Nephron (organoid): ENCODE measurements around the gene SWSAP1.
"Not testable (repeated sequence)": the region's sequence is repeated elsewhere in the genome, so short reads cannot be mapped to it uniquely, and the experiment has no call there.

Experiments
- H3K27ac Mint-ChIP-seq, 3 experiments: 2 replicates each; pipeline ENCODE4 v1.8.0; 2020; ENCODE audit warnings: mixed read lengths in 3 of 3, mild to moderate bottlenecking in 2 of 3, moderate library complexity in 1 of 3
- H3K27me3 Mint-ChIP-seq: 2 replicates; pipeline ENCODE4 v1.8.0; 2021; ENCODE audit warnings: low read depth, mild to moderate bottlenecking, moderate library complexity, mixed read lengths
- H3K36me3 Mint-ChIP-seq: 2 replicates; pipeline ENCODE4 v1.8.0; 2020; ENCODE audit warnings: low read depth, mixed read lengths
- H3K4me1 Mint-ChIP-seq: 2 replicates; pipeline ENCODE4 v1.8.0; 2020; ENCODE audit warnings: mixed read lengths
- H3K4me3 Mint-ChIP-seq, 3 experiments: 2 replicates each; pipeline ENCODE4 v1.8.0; 2020; ENCODE audit warnings: mild to moderate bottlenecking in 3 of 3, mixed read lengths in 3 of 3, moderate library complexity in 2 of 3
- H3K9me3 Mint-ChIP-seq: 2 replicates; pipeline ENCODE4 v1.8.0; 2020; ENCODE audit warnings: mixed read lengths
- TF ChIP-seq, protein P1 (sequence below), 3 experiments: fragments of 200-600 bp; sonication (generic); IDR thresholded peaks; one replicate each; pipeline ENCODE4 v1.5.0; 2021; ENCODE audit warnings: antibody characterized with exemption in 3 of 3; ENCODE audit not compliant: unreplicated experiment in 3 of 3

The SWSAP1 gene

GRCh38 chr19:11400798-11401197, 26.3 kb downstream of the SWSAP1 start:
- Mint-ChIP-seq H3K4me1 (no peaks in the 10 kb centered on the region), H3K27me3 (peaks cover 7% of the 10 kb centered on the region)

GRCh38 chr19:11401808-11402543, 27.5 kb downstream of the SWSAP1 start:
- Mint-ChIP-seq H3K27me3 (peaks cover 16% of the 10 kb centered on the region), H3K9me3 (no peaks in the 10 kb centered on the region), H3K27ac (no peak overlapping the region), H3K36me3 (peaks cover 5% of the 10 kb centered on the region), H3K4me1 (no peaks in the 10 kb centered on the region), H3K4me3 (no peak overlapping the region)
- TF ChIP-seq, protein P1, sequence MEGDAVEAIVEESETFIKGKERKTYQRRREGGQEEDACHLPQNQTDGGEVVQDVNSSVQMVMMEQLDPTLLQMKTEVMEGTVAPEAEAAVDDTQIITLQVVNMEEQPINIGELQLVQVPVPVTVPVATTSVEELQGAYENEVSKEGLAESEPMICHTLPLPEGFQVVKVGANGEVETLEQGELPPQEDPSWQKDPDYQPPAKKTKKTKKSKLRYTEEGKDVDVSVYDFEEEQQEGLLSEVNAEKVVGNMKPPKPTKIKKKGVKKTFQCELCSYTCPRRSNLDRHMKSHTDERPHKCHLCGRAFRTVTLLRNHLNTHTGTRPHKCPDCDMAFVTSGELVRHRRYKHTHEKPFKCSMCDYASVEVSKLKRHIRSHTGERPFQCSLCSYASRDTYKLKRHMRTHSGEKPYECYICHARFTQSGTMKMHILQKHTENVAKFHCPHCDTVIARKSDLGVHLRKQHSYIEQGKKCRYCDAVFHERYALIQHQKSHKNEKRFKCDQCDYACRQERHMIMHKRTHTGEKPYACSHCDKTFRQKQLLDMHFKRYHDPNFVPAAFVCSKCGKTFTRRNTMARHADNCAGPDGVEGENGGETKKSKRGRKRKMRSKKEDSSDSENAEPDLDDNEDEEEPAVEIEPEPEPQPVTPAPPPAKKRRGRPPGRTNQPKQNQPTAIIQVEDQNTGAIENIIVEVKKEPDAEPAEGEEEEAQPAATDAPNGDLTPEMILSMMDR (IDR thresholded peaks at IDR 0.05; ENCODE audit: unreplicated experiment in 3 of 3): no peak

More at GRCh38 chr19:11400798-11401197, 26.3 kb downstream of the SWSAP1 start:
- TF ChIP-seq, protein P1 (IDR thresholded peaks at IDR 0.05; ENCODE audit: unreplicated experiment in 3 of 3): no peak
- no peak overlapping the region for H3K4me3 Mint-ChIP-seq
- no peaks in the 10 kb centered on the region for H3K9me3 Mint-ChIP-seq
- H3K27ac Mint-ChIP-seq: no peak overlapping the region
- H3K36me3 Mint-ChIP-seq: peaks cover 5% of the 10 kb centered on the region

- Mint-ChIP-seq H3K27ac (peak overlapping the region in 1 of 3 experiments; percentile 49), H3K4me1 (no peaks in the 10 kb centered on the region), H3K27me3 (peaks cover 24% of the 10 kb centered on the region), H3K9me3 (no peaks in the 10 kb centered on the region), H3K4me3 (no peak overlapping the region), H3K36me3 (peaks cover 5% of the 10 kb centered on the region)
- TF ChIP-seq, protein P1 (IDR thresholded peaks at IDR 0.05; ENCODE audit: unreplicated experiment in 3 of 3): no peak
These were observed 30.2 kb downstream of the SWSAP1 start for GRCh38 chr19:11404588-11405222.

DNA sequence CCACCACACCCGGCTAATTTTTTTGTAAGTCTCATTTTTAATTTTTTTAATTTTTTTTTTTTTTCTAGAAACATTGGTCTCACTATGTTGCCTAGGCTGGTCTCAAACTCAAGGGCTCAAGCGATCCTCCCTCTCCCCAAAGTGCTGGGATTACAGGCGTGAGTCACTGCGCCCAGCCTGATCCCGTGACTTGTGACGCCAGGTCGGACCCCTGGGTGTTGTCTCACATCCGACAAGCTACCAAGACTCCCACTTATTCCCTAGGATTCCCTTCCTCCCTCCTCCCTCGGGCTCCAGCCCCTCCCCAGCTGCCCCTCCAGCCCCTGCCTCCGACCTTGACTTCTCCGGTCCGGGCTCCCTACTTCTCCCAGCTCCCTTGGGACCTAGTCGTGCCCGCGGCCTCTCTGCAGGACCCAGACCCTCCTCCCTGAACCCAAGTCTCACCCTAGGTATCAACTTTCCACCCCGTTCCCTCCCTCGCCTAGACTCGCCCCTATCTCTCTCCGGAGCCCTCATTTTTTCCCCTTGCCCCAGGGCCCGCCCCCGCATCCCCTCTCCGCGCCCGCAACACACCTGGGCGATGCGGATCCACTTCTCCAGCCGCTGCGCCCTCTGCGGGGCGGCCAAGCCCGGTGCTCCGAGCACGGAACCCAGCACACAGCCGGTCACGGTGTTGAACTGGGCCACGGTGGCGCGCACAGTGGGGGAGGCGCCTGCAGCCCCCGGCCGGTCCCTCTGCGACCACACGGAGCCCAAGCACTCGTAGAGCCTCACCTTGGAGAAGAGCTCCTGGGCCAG, 31.6 kb downstream of the SWSAP1 start:
- Mint-ChIP-seq H3K9me3 (no peaks in the 10 kb centered on the region), H3K36me3 (peaks cover under 1% of the 10 kb centered on the region), H3K4me3 (no peak overlapping the region), H3K27ac (no peak overlapping the region), H3K27me3 (peaks cover 24% of the 10 kb centered on the region), H3K4me1 (no peaks in the 10 kb centered on the region)
- TF ChIP-seq, protein P1 (IDR thresholded peaks at IDR 0.05; ENCODE audit: unreplicated experiment in 3 of 3): peak in 2 of 3 experiments; percentile 14 to 25

- peaks cover 24% of the 10 kb centered on the region for H3K27me3 Mint-ChIP-seq
- H3K4me1 Mint-ChIP-seq, H3K27ac Mint-ChIP-seq, H3K4me3 Mint-ChIP-seq, H3K9me3 Mint-ChIP-seq, H3K36me3 Mint-ChIP-seq: not testable (repeated sequence)
These were observed 32.3 kb downstream of the SWSAP1 start for GRCh38 chr19:11406703-11407236.

GRCh38 chr19:11408591-11408990, 34.1 kb downstream of the SWSAP1 start:
- TF ChIP-seq, protein P1 (IDR thresholded peaks at IDR 0.05; ENCODE audit: unreplicated experiment in 3 of 3): no peak
- H3K4me3 Mint-ChIP-seq: no peak overlapping the region
- H3K4me1 Mint-ChIP-seq: no peaks in the 10 kb centered on the region
- no peaks in the 10 kb centered on the region for H3K9me3 Mint-ChIP-seq
- peaks cover 24% of the 10 kb centered on the region for H3K27me3 Mint-ChIP-seq
- no peaks in the 10 kb centered on the region for H3K36me3 Mint-ChIP-seq
- H3K27ac Mint-ChIP-seq: no peak overlapping the region
